Liver (tissue), 9 donors: Measurements from ENCODE around the gene CAV1. TPM values are rescaled to one million over a fixed set of nuclear protein-coding genes. Genes with fewer than 3 reads are reported as not detected.

Source experiments
- DNase-seq: peaks from one replicate; pipeline ENCODE4 v3.0.0-alpha.2; 2017; ENCODE audit warnings: low spot score
- H3K27ac ChIP-seq, 2 donors: one replicate each; pipeline ENCODE4 v1.7.0; 2013; ENCODE audit warnings: inconsistent platforms in 2 of 2, low read length in 2 of 2, control low read depth in 1 of 2, low read depth in 1 of 2, mild to moderate bottlenecking in 1 of 2
- H3K27me3 ChIP-seq, 4 donors: one replicate each; pipeline versions ENCODE4 v1.6.1 to v1.7.0; 2013; ENCODE audit warnings: low read length in 3 of 4, inconsistent platforms in 1 of 4, mild to moderate bottlenecking in 1 of 4, moderate library complexity in 1 of 4; ENCODE audit not compliant: control insufficient read depth in 4 of 4, insufficient read depth in 4 of 4
- H3K36me3 ChIP-seq, 4 donors: one replicate each; pipeline versions ENCODE4 v1.6.1 to v1.7.0; 2013; ENCODE audit warnings: low read length in 3 of 4, mild to moderate bottlenecking in 3 of 4, low read depth in 1 of 4, moderate library complexity in 1 of 4; ENCODE audit not compliant: control insufficient read depth in 4 of 4, insufficient read depth in 3 of 4
- H3K4me1 ChIP-seq, 4 donors: one replicate each; pipeline versions ENCODE4 v1.6.1 to v1.7.0; 2013; ENCODE audit warnings: low read length in 3 of 4, mild to moderate bottlenecking in 3 of 4, moderate library complexity in 1 of 4; ENCODE audit not compliant: control insufficient read depth in 4 of 4, insufficient read depth in 4 of 4
- H3K4me3 ChIP-seq, 3 donors: one replicate each; pipeline versions ENCODE4 v1.6.1 to v1.7.0; 2013; ENCODE audit warnings: low read length in 3 of 3, control low read depth in 1 of 3, low read depth in 1 of 3, mild to moderate bottlenecking in 1 of 3
- H3K9ac ChIP-seq, 2 donors: one replicate each; pipeline ENCODE4 v1.7.0; 2013; ENCODE audit warnings: low read length in 2 of 2, mild to moderate bottlenecking in 2 of 2, moderate library complexity in 2 of 2, control low read depth in 1 of 2, low read depth in 1 of 2
- H3K9me3 ChIP-seq, 4 donors: one replicate each; pipeline versions ENCODE4 v1.6.1 to v1.7.0; 2013; ENCODE audit warnings: low read length in 3 of 4; ENCODE audit not compliant: control insufficient read depth in 4 of 4
- EGR1 ChIP-seq, 2 donors: IDR thresholded peaks; 2 replicates each; pipeline ENCODE4 v1.6.1; 2016 to 2018; ENCODE audit warnings: antibody characterized with exemption in 2 of 2, low read depth in 2 of 2
- FOXA1 ChIP-seq: IDR thresholded peaks from 2 replicates; pipeline ENCODE4 v1.6.1; 2016; ENCODE audit warnings: antibody characterized with exemption
- FOXA2 ChIP-seq: IDR thresholded peaks from 2 replicates; pipeline ENCODE4 v1.6.1; 2016; ENCODE audit warnings: antibody characterized with exemption
- GABPA ChIP-seq, 2 donors: IDR thresholded peaks in 1 of 2; conservative IDR thresholded peaks in 1 of 2; 2 replicates each; pipeline ENCODE4 v1.6.1; 2016; ENCODE audit warnings: antibody characterized with exemption in 2 of 2, mild to moderate bottlenecking in 1 of 2, moderate library complexity in 1 of 2
- HNF4A ChIP-seq, 2 donors: conservative IDR thresholded peaks; 2 replicates each; pipeline ENCODE4 v1.6.1; 2016; ENCODE audit warnings: antibody characterized with exemption in 2 of 2, mild to moderate bottlenecking in 2 of 2
- HNF4G ChIP-seq: IDR thresholded peaks from 2 replicates; pipeline ENCODE4 v1.6.1; 2016; ENCODE audit warnings: antibody characterized with exemption
- JUND ChIP-seq, 2 donors: IDR thresholded peaks; 2 replicates each; pipeline ENCODE4 v1.6.1; 2016; ENCODE audit warnings: antibody characterized with exemption in 2 of 2
- NR2F2 ChIP-seq: IDR thresholded peaks from 2 replicates; pipeline ENCODE4 v1.6.1; 2016; ENCODE audit warnings: antibody characterized with exemption
- RAD21 ChIP-seq, 2 donors: IDR thresholded peaks; 2 replicates each; pipeline ENCODE4 v1.6.1; 2016; ENCODE audit warnings: antibody characterized with exemption in 2 of 2, mild to moderate bottlenecking in 2 of 2
- RXRA ChIP-seq, 2 donors: IDR thresholded peaks; 2 replicates each; pipeline ENCODE4 v1.6.1; 2017 to 2018; ENCODE audit warnings: antibody characterized with exemption in 2 of 2, mild to moderate bottlenecking in 1 of 2
- SP1 ChIP-seq: IDR thresholded peaks from 2 replicates; pipeline ENCODE4 v1.6.1; 2018; ENCODE audit warnings: antibody characterized with exemption, mild to moderate bottlenecking
- TAF1 ChIP-seq: conservative IDR thresholded peaks from 2 replicates; pipeline ENCODE4 v1.6.1; 2016; ENCODE audit warnings: antibody characterized with exemption, mild to moderate bottlenecking
- YY1 ChIP-seq: IDR thresholded peaks from 2 replicates; pipeline ENCODE4 v1.6.1; 2016; ENCODE audit warnings: antibody characterized with exemption, mild to moderate bottlenecking
- WGBS: extraction: QIAGEN DNeasy Blood & Tissue Kit; methylation state at CpG from one replicate; pipeline ENCODE4 v1.1.7; 2013; 5-methylcytosine and 5-hydroxymethylcytosine counted together
- polyA plus RNA-seq, 2 donors: library from polyadenylated mRNA; stranded (reverse) in 1 of 2; unstranded in 1 of 2; fragments of 200-250 nt in 1 of 2; fragments of >200 nt in 1 of 2; fragmentation: Nextera tagmentation in 1 of 2; extraction: Ambion mirVana in 1 of 2; gene quantifications; one replicate each; pipeline versions ENCODE4 v1.2.1 to v1.2.3, GENCODE V29; 2013 to 2015
- total RNA-seq, 2 donors: library from RNA; depleted of rRNA; stranded (reverse); fragments of >200 nt; gene quantifications; one replicate each; pipeline ENCODE4 v1.2.3, GENCODE V29; 2014
- TF ChIP-seq, protein P1 (sequence below): IDR thresholded peaks from 2 replicates; pipeline ENCODE4 v1.6.1; 2016; ENCODE audit warnings: antibody characterized with exemption, mild to moderate bottlenecking
- TF ChIP-seq, protein P2 (sequence below): fragments of 150-350 bp; IDR thresholded peaks from 2 replicates; pipeline ENCODE4 v1.5.1; 2017; ENCODE audit warnings: improper control_type of control experiment, low read depth, low read length; ENCODE audit not compliant: missing input control
- TF ChIP-seq, protein P3 (sequence below): IDR thresholded peaks from 2 replicates; pipeline ENCODE4 v1.6.1; 2016; ENCODE audit warnings: antibody characterized with exemption
- TF ChIP-seq, protein P4 (sequence below): IDR thresholded peaks from 2 replicates; pipeline ENCODE4 v1.6.1; 2016; ENCODE audit warnings: antibody characterized with exemption
- donor health status: healthy.
- donor health status: healthy.
- donor health status: healthy.
- donor health status: healthy.
- donor health status: healthy.

The CAV1 gene
- total and polyA plus RNA-seq, 4 donors, result 9.9 to 13.4 (median 11.6) TPM

DNA sequence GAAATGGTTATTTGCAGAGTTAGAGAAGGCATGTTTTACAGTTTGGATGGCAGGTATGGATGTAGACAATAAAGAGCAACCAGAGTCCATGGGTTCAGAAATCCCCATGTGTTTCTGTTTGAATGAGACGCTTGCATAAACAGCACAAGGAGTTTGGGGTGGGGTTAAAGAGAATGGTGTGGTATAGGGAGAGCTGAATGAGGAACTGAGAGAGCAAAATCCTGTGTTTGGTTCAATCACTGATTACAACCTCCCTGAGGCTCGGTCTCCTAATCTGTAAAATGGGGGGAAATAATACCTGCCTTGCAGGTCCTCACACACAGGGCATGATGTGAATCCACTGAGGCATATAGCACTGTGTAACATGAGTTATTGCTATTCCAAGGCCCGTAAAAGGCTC, 23.7 kb downstream of the CAV1 start:
- Histone ChIP-seq H3K27ac (no peak overlapping the region), H3K9me3 (no peaks in the 10 kb centered on the region), H3K4me3 (no peak overlapping the region), H3K36me3 (no peaks in the 10 kb centered on the region), H3K4me1 (no peaks in the 10 kb centered on the region), H3K27me3 (no peaks in the 10 kb centered on the region), H3K9ac (no peak overlapping the region)
- no peak for DNase-seq
- TF ChIP-seq, protein P1, sequence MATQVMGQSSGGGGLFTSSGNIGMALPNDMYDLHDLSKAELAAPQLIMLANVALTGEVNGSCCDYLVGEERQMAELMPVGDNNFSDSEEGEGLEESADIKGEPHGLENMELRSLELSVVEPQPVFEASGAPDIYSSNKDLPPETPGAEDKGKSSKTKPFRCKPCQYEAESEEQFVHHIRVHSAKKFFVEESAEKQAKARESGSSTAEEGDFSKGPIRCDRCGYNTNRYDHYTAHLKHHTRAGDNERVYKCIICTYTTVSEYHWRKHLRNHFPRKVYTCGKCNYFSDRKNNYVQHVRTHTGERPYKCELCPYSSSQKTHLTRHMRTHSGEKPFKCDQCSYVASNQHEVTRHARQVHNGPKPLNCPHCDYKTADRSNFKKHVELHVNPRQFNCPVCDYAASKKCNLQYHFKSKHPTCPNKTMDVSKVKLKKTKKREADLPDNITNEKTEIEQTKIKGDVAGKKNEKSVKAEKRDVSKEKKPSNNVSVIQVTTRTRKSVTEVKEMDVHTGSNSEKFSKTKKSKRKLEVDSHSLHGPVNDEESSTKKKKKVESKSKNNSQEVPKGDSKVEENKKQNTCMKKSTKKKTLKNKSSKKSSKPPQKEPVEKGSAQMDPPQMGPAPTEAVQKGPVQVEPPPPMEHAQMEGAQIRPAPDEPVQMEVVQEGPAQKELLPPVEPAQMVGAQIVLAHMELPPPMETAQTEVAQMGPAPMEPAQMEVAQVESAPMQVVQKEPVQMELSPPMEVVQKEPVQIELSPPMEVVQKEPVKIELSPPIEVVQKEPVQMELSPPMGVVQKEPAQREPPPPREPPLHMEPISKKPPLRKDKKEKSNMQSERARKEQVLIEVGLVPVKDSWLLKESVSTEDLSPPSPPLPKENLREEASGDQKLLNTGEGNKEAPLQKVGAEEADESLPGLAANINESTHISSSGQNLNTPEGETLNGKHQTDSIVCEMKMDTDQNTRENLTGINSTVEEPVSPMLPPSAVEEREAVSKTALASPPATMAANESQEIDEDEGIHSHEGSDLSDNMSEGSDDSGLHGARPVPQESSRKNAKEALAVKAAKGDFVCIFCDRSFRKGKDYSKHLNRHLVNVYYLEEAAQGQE, result no peak
- TF ChIP-seq FOXA2 (no peak), EGR1 (IDR thresholded peaks at IDR 0.05; ENCODE audit: low read depth in 2 of 2) (no peak), JUND (IDR thresholded peaks at IDR 0.05) (no peak), HNF4G (no peak), RAD21 (IDR thresholded peaks at IDR 0.05) (no peak), YY1 (no peak), SP1 (no peak), NR2F2 (no peak), HNF4A (conservative IDR thresholded peaks at IDR 0.05) (no peak), RXRA (IDR thresholded peaks at IDR 0.05) (no peak), GABPA (IDR thresholded peaks at IDR 0.05 in 1 of 2, conservative IDR thresholded peaks at IDR 0.05 in 1 of 2) (no peak)
- TF ChIP-seq, protein P2, sequence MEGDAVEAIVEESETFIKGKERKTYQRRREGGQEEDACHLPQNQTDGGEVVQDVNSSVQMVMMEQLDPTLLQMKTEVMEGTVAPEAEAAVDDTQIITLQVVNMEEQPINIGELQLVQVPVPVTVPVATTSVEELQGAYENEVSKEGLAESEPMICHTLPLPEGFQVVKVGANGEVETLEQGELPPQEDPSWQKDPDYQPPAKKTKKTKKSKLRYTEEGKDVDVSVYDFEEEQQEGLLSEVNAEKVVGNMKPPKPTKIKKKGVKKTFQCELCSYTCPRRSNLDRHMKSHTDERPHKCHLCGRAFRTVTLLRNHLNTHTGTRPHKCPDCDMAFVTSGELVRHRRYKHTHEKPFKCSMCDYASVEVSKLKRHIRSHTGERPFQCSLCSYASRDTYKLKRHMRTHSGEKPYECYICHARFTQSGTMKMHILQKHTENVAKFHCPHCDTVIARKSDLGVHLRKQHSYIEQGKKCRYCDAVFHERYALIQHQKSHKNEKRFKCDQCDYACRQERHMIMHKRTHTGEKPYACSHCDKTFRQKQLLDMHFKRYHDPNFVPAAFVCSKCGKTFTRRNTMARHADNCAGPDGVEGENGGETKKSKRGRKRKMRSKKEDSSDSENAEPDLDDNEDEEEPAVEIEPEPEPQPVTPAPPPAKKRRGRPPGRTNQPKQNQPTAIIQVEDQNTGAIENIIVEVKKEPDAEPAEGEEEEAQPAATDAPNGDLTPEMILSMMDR, result no peak
- 85% methylated on average over 3 of the region's 3 CpGs for WGBS

DNA sequence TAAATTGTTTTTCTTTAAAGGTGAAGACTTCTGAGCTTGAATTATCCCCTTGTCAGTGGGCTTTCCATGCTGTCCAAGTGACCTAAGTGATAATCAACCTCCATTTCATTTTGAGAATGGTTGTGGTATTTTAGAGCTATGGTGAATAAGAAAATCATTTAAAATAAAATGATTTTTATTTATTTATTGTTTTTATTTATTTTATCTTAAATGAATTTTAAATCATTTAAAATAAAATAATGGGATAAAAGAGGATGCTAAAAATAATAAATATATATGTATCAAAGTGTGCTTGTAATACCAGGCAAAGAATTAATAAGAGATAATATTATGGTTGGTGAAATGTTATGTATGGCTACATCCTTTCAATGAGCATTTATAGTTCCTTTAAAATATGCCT, 24.5 kb downstream of the CAV1 start:
- Histone ChIP-seq H3K4me1 (no peaks in the 10 kb centered on the region), H3K9ac (no peak overlapping the region), H3K9me3 (no peaks in the 10 kb centered on the region), H3K4me3 (no peak overlapping the region), H3K27ac (no peak overlapping the region), H3K27me3 (no peaks in the 10 kb centered on the region), H3K36me3 (no peaks in the 10 kb centered on the region)
- TF ChIP-seq, protein P3, sequence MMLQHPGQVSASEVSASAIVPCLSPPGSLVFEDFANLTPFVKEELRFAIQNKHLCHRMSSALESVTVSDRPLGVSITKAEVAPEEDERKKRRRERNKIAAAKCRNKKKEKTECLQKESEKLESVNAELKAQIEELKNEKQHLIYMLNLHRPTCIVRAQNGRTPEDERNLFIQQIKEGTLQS, result no peak
- no peak for TF ChIP-seq TAF1
- TF ChIP-seq, protein P4, sequence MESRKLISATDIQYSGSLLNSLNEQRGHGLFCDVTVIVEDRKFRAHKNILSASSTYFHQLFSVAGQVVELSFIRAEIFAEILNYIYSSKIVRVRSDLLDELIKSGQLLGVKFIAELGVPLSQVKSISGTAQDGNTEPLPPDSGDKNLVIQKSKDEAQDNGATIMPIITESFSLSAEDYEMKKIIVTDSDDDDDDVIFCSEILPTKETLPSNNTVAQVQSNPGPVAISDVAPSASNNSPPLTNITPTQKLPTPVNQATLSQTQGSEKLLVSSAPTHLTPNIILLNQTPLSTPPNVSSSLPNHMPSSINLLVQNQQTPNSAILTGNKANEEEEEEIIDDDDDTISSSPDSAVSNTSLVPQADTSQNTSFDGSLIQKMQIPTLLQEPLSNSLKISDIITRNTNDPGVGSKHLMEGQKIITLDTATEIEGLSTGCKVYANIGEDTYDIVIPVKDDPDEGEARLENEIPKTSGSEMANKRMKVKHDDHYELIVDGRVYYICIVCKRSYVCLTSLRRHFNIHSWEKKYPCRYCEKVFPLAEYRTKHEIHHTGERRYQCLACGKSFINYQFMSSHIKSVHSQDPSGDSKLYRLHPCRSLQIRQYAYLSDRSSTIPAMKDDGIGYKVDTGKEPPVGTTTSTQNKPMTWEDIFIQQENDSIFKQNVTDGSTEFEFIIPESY, result no peak
- TF ChIP-seq FOXA1, result no peak
- no peak for TF ChIP-seq YY1
- no peak for DNase-seq
